K562 (cell line): Measurements from ENCODE around the gene NUP98. TPM values are rescaled to one million over a fixed set of nuclear protein-coding genes. Genes with fewer than 3 reads are reported as not detected.

Experiments
- CHCHD3 ChIP-seq: fragments of 250-450 bp; sonication (Bioruptor Pico); IDR thresholded peaks from 2 replicates; pipeline ENCODE4 v2.1.2; 2022; ENCODE audit warnings: mild to moderate bottlenecking
- ELK1 ChIP-seq: sonication (generic); formaldehyde crosslinking; IDR thresholded peaks from 2 replicates; pipeline ENCODE4 v1.8.1; 2022; ENCODE audit warnings: missing genetic modification reagents
- FOSL1 ChIP-seq: fragments of 200-800 bp; sonication (Bioruptor generic); conservative IDR thresholded peaks from 2 replicates; pipeline ENCODE4 v1.6.1; 2016; ENCODE audit warnings: missing genetic modification characterization, missing compliant biosample characterization
- GABPB1 ChIP-seq: sonication (generic); formaldehyde crosslinking; IDR thresholded peaks from 2 replicates; pipeline ENCODE4 v1.8.0; 2022; ENCODE audit warnings: mild to moderate bottlenecking, missing genetic modification reagents
- GTF2B ChIP-seq: IDR thresholded peaks from 2 replicates; pipeline ENCODE4 v1.6.1; 2011; ENCODE audit not compliant: insufficient read length; ENCODE audit errors: extremely low read depth
- HMG20B ChIP-seq: fragments of 250-450 bp; sonication (Bioruptor Pico); IDR thresholded peaks from 2 replicates; pipeline ENCODE4 v1.5.0; 2021; ENCODE audit warnings: mild to moderate bottlenecking
- LARP7 ChIP-seq: fragments of 450-650 bp; IDR thresholded peaks from 2 replicates; pipeline ENCODE4 v1.6.1; 2016
- MAFF ChIP-seq: IDR thresholded peaks from 2 replicates; pipeline ENCODE4 v1.6.1; 2012; ENCODE audit warnings: low read length, improper control_type of control experiment
- MXD1 ChIP-seq: fragments of 250-450 bp; sonication (Bioruptor Pico); IDR thresholded peaks from 2 replicates; pipeline ENCODE4 v1.8.0; 2021; ENCODE audit warnings: borderline replicate concordance, mild to moderate bottlenecking, moderate library complexity; ENCODE audit not compliant: poor library complexity, severe bottlenecking
- NCOA2 ChIP-seq, 2 experiments: fragments of 450-650 bp; IDR thresholded peaks; 2 replicates each; pipeline ENCODE4 v1.6.1; 2018; ENCODE audit warnings: mild to moderate bottlenecking in 2 of 2, moderate library complexity in 1 of 2; ENCODE audit not compliant: partially characterized antibody in 2 of 2
- NR4A1 ChIP-seq, 2 experiments: fragments of 250-450 bp in 1 of 2; fragments of 450-650 bp in 1 of 2; sonication (Bioruptor Pico) in 1 of 2; IDR thresholded peaks; 2 replicates each; pipeline versions ENCODE4 v1.4.0 to v1.6.1; 2016 to 2020; ENCODE audit warnings: mild to moderate bottlenecking in 2 of 2, missing compliant biosample characterization in 1 of 2, missing genetic modification characterization in 1 of 2, moderate library complexity in 1 of 2
- POLR2AphosphoS2 ChIP-seq: IDR thresholded peaks from 2 replicates; pipeline ENCODE4 v1.6.1; 2012; ENCODE audit warnings: low read length, improper control_type of control experiment
- RNF219 ChIP-seq: fragments of 250-450 bp; sonication (Bioruptor Pico); IDR thresholded peaks from 2 replicates; pipeline ENCODE4 v1.5.0; 2022; ENCODE audit warnings: mild to moderate bottlenecking
- TEAD2 ChIP-seq: fragments of 450-650 bp; IDR thresholded peaks from 2 replicates; pipeline ENCODE4 v1.6.1; 2016; ENCODE audit warnings: missing genetic modification characterization, control low read depth, missing compliant biosample characterization
- U2AF2 ChIP-seq: fragments of 200-400 bp; formaldehyde crosslinking; optimal IDR thresholded peaks from 2 replicates; pipeline ENCODE3; 2017; ENCODE audit warnings: low read depth, mild to moderate bottlenecking, low read length
- ZBTB11 ChIP-seq, 3 experiments: fragments of 200-800 bp in 1 of 3; fragments of 250-450 bp in 1 of 3; fragments of 450-650 bp in 1 of 3; sonication (Bioruptor Pico) in 1 of 3; sonication (Bioruptor generic) in 1 of 3; formaldehyde crosslinking in 1 of 3; IDR thresholded peaks; 2 replicates each; pipeline versions ENCODE4 v1.6.1 to v1.8.0; 2016 to 2022; ENCODE audit warnings: mild to moderate bottlenecking in 2 of 3, missing genetic modification characterization in 2 of 3, missing compliant biosample characterization in 1 of 3, moderate library complexity in 1 of 3
- ZNF12 ChIP-seq: sonication (generic); formaldehyde crosslinking; IDR thresholded peaks from 2 replicates; pipeline ENCODE4 v1.4.0; 2020; ENCODE audit warnings: mild to moderate bottlenecking, missing genetic modification reagents
- ZNF431 ChIP-seq: sonication (generic); formaldehyde crosslinking; IDR thresholded peaks from 2 replicates; pipeline ENCODE4 v1.8.0; 2022; ENCODE audit warnings: mild to moderate bottlenecking, missing genetic modification reagents
- ZNF785 ChIP-seq: fragments of 250-450 bp; sonication (Bioruptor Pico); IDR thresholded peaks from 2 replicates; pipeline ENCODE4 v1.4.0; 2020; ENCODE audit warnings: mild to moderate bottlenecking
- polyA plus RNA-seq, 8 experiments: library from polyadenylated mRNA; depleted of rRNA in 4 of 8; stranded (reverse) in 5 of 8; unstranded in 3 of 8; fragments of >200 nt; fragmentation: Nextera tagmentation in 2 of 8; fragmentation: Illumina TruSeq in 1 of 8; extraction: Ambion mirVana in 2 of 8; extraction: Trizol in 1 of 8; gene quantifications; 2 replicates each; pipeline versions ENCODE4 v1.2.1 to v1.2.3, GENCODE V29; 2011 to 2014; ENCODE audit warnings: inconsistent platforms in 1 of 8, missing spikeins in 1 of 8
- total RNA-seq, 7 experiments: library from RNA; depleted of rRNA in 6 of 7; stranded (reverse); fragments of >200 nt in 6 of 7; fragmentation: Illumina TruSeq in 2 of 7; extraction: Trizol in 2 of 7; gene quantifications; 2 replicates each; pipeline versions ENCODE4 v1.2.1 to v1.2.3, GENCODE V29; 2011 to 2021; ENCODE audit warnings: low replicate concordance in 1 of 7

The NUP98 gene
- total and polyA plus RNA-seq, 9 of the 15 experiments (the other 6 are each of a cell fraction or from before 2014, with no cell fraction given): 45.1 to 196 (median 130) TPM

GRCh38 chr11:3834664-3835461, 37.5 kb upstream of the NUP98 start (continued):
- TF ChIP-seq U2AF2: no peak
- no peak for TF ChIP-seq ZNF785 (CRISPR knock-in tag)
- no peak for TF ChIP-seq MXD1 (CRISPR knock-in tag)
- no peak for TF ChIP-seq ZNF12 (CRISPR knock-in tag)
- no peak for TF ChIP-seq LARP7
- peak; percentile 13; the same call in 1 of the 2 replicates for TF ChIP-seq NR4A1 (CRISPR knock-in tag; IDR thresholded peaks at IDR 0.05)
- peak; percentile 8; the same call in 1 of the 2 replicates for TF ChIP-seq NR4A1 (tag; IDR thresholded peaks at IDR 0.05)
- TF ChIP-seq TEAD2: no peak
- peak; percentile 30; the same call in 1 of the 2 replicates for TF ChIP-seq FOSL1 (tag)
- no peak; the same call in 1 of the 2 replicates for TF ChIP-seq POLR2AphosphoS2
- no peak for TF ChIP-seq HMG20B
- TF ChIP-seq RNF219 (CRISPR knock-in tag): no peak
- no peak for TF ChIP-seq GTF2B
- TF ChIP-seq MAFF: no peak
- TF ChIP-seq ZNF431 (CRISPR knock-in tag): no peak
- TF ChIP-seq ELK1 (CRISPR knock-in tag): no peak
- TF ChIP-seq GABPB1 (CRISPR knock-in tag): peak; percentile 54; the same call in 1 of the 2 replicates
- peak in 1 of 3 experiments; percentile 57; a peak in 1 of 6 replicates for TF ChIP-seq ZBTB11 (CRISPR knock-in tag; IDR thresholded peaks at IDR 0.05)
- no peak for TF ChIP-seq CHCHD3 (CRISPR knock-in tag)
- TF ChIP-seq NCOA2 (IDR thresholded peaks at IDR 0.05; ENCODE audit: partially characterized antibody in 2 of 2): no peak
